GM18519 (cell line): ENCODE results near the gene EIF1AX.
"Not testable (repeated sequence)": the region's sequence is repeated elsewhere in the genome, so short reads cannot be mapped to it uniquely, and the experiment has no call there.

Experiments used
- ATAC-seq: cut with Tn5 transposase; IDR thresholded peaks from one replicate; pipeline ENCODE4 v1.9.1; 2021; ENCODE audit warnings: mild to moderate bottlenecking, moderate library complexity; ENCODE audit not compliant: unreplicated experiment, low FRiP score

Gene EIF1AX

GRCh38 chrX:20141281-20142220 is at the start of gene EIF1AX:
TSS of gene EIF1AX (minus strand) at chrX:20141838. CDS start at chrX:20141640, 198 bp downstream.
- ATAC-seq, result peak; percentile 98

DNA sequence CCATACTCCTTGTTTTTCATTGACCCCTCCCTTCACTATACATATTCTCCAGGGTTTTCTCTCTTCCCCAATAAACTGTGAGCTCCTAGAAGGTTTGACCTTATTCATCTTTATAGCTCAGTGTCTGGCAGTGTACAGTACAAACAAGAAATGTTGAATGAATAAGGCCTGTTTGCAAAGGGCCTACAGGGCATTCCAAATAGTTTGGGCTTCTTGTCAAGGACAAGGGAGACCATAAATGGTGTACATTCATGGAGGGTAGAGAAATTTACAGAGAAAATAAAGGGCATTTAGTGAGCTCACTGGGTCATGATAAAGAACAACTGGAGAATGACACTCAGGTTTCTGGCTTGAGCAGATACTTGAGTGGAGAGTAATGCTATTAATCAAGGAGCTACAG is 47.5 kb upstream of the EIF1AX start:
- ATAC-seq, result no peak

DNA sequence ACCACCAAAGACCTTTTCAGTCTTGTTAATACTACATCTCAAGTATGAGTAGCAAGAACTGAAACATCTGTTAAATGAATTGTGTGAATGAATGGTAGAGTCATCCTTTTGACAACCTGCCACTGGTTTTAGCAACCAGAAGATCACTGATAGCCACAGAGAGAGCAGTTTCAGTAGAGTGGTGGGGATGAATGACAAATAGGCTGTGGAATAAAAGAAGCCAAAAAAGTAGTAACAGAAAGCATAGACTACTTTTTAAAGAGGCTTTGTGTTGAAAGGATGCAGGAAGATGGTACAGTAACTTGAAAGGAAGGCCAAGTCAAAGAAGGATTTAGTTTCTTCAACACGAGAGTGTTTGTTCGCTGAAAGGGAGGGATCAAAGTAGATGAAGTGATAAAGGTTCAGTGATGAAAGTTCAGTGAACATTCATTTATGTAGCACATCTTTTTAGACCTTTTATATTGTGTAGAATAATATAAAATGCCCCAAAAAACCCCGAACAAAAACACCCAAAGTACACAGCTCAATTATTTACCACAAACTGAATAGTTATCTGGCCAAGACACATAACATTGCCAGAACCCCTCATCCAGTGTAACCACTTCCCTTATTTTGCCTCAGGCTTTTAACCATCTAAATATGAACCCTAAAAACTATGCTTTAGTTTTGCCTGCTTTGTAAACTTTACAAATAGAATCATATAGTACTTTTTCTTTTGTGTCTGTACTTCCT is 40.1 kb upstream of the EIF1AX start:
- ATAC-seq, result no peak

DNA sequence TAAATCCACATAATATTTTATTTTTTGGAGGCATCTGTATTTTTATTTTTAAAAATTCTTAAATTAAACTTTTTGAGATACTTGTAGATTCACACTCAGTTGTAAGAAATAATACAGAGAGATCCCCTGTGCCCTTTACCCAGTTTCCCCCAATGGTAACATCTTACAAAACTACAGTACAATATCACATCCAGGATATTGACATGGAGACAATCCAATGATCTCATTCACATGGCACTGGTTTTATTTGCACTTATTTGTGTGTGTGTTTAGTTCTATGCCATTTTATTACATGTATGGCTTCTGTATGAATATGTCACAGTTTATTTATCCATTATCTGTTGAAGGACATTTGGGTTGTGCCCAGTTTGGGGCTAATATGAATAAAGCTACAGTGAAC is 35.5 kb upstream of the EIF1AX start:
- ATAC-seq, result no peak

GRCh38 chrX:20173856-20174255 is 32.2 kb upstream of the EIF1AX start:
- ATAC-seq, result no peak

- ATAC-seq, result no peak
Measured at GRCh38 chrX:20173313-20173712, 31.7 kb upstream of the EIF1AX start.

DNA sequence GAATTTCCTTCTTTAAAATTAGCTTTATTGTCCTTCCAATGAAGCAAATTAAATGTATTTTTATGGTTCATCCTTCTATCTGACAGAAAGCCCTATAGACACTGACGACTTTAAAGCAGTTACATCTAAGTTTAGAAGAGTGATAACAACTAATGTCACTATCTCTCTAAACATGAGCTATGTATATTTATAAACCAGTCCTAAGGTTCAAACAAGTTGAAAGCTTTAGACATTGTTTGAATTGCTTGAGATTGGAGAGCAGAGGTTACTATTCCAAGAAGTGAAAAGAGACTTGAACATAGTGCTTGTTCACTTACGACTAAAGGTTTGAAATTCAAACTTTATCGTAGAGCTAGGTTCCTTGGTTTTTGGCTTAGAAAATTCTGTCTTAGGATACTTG is 30.2 kb upstream of the EIF1AX start:
- ATAC-seq, result no peak

DNA sequence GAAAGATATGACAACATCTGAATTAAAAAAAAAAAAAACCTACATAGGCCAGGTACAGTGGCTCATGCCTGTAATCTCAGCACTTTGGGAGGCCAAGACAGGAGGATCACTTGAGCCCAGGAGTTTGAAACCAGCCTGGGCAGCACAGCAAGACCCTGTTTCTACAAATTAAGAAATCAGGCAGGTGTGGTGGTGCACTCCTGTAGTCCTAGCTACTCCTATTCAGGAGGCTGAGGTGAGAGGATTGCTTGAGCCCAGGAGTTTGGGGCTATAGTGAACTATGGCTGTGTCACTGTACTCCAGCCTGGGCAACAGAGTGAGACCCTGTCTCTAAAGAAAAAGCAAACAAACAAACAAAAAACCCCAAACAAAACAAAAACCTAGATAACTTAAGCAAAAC is 20.9 kb upstream of the EIF1AX start:
- ATAC-seq, result not testable (repeated sequence)

GRCh38 chrX:20159797-20160385 is 18.3 kb upstream of the EIF1AX start:
- ATAC-seq, result no peak

- ATAC-seq, result no peak
Measured at GRCh38 chrX:20151689-20152088, 10.1 kb upstream of the EIF1AX start.

DNA sequence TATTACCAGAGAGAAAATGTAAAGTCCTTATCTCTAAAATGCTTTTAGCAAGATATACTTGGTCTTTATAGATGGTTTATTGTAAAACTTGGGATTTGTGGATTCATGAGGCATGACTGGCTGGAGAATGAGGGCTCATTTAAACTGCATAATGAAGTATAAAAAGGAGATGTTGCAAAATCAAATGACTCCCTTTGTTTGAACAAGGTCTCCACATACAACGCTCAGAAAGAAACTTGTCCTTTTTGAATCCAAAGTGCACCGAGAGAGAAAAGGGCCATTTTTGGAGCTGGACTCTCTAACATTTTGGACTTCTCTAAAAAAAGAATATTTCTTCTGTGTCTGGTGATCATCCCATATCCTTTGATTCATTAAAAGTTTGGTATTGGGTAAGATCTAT is 7.7 kb upstream of the EIF1AX start:
- ATAC-seq, result no peak

GRCh38 chrX:20147561-20147960 is 5.9 kb upstream of the EIF1AX start:
- no peak for ATAC-seq

DNA sequence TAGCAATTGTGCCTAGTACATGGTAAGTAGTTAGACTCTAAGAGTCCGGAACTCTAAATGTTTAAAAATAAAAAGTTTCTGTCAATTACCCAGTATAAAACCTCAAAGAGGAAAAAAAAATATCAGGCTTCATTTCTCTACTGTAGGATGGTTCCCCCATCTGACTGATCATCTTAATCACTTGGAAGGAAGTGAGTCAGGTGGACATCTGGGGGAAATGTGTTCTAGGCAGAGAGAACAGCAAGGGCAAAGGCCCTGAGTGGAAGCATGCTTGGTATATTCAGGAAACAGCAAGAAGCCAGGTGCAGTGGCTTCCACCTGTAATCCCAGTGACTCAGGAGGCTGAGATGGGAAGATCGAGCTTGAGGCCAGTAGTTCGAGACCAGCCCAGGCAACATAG is 2.9 kb upstream of the EIF1AX start:
- no peak for ATAC-seq

DNA sequence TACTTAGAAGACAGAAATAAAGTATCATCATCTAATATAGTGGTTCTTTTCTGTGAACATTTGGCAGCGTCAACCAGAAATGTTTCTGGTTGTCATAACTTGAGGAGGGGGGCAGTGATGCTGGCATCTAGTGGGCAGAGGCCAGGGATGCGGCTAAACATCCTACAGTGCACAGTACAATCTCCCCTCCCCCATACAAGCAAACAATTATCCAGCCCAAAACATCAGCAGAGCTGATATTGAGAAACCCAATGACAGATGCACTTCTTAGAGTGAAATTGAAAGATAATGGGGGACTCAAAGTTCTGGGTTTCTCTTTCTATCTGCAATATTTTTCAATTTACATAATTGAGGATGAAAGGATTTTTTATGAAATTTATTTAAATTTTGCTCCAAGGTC is 1.9 kb upstream of the EIF1AX start:
- no peak for ATAC-seq

- ATAC-seq, result no peak
Measured at GRCh38 chrX:20143111-20143510, 1.5 kb upstream of the EIF1AX start.

- no peak for ATAC-seq
Measured at GRCh38 chrX:20140420-20140819, 1.2 kb downstream of the EIF1AX start.

DNA sequence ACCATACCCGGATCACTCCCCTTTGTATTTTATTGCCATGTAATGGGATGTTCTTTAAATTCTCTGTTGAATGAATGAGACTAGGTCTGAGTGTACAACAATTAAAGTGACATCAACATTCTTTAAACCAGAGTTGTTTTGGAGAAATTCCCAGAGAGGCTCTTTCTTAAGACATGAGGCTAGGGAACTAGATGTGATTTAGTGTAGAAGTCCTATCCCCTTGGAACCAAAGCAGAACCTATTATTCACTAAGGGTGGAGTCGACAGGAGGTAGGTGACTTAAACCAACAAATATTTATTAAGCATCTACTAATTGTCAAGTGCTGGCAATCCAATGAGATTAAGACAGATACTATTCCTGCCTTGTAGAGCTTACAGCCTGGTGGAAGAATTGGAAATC is 1.7 kb downstream of the EIF1AX start:
- no peak for ATAC-seq

GRCh38 chrX:20135944-20136343 is 5.7 kb downstream of the EIF1AX start:
- no peak for ATAC-seq

GRCh38 chrX:20132666-20133065 is 9.0 kb downstream of the EIF1AX start:
- ATAC-seq, result no peak

- ATAC-seq, result no peak
Measured at GRCh38 chrX:20130357-20130756, 11.3 kb downstream of the EIF1AX start.

DNA sequence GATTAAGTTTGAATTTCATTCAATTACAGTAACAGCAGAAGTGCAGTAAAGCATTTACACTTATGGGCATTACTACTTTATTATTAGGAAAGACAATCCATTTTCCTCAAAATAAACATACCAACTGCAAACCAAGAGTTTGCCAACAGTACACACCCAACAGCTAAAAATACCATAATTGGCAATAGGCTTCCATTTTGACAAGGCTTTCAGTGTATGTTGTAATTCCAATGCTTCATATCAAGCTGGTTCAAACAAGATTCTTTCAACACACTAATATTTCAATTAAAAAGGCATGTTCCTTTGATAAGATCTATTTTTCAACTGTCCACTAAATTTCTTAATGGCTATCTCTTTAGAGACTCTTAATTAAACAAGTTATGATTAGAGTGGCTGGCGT is 12.1 kb downstream of the EIF1AX start:
- no peak for ATAC-seq
